H1 (cell line): ENCODE data around the gene CDADC1. TPM values are rescaled to one million over a fixed set of nuclear protein-coding genes. Genes with fewer than 3 reads are reported as not detected.

ENCODE experiments used
- BACH1 ChIP-seq: IDR thresholded peaks from 2 replicates; pipeline ENCODE4 v1.6.1; 2012; ENCODE audit warnings: low read length, improper control_type of control experiment
- BCL11A ChIP-seq, 2 experiments: IDR thresholded peaks; one replicate each; pipeline ENCODE4 v1.6.1; 2011; ENCODE audit warnings: low read depth in 2 of 2, low read length in 2 of 2, mild to moderate bottlenecking in 2 of 2
- CREB1 ChIP-seq: IDR thresholded peaks from 2 replicates; pipeline ENCODE4 v1.6.1; 2012; ENCODE audit warnings: inconsistent platforms
- CTBP2 ChIP-seq: IDR thresholded peaks from 2 replicates; pipeline ENCODE4 v1.7.0; 2011; ENCODE audit warnings: borderline replicate concordance, mild to moderate bottlenecking, moderate library complexity, mixed read lengths, low read length; ENCODE audit not compliant: insufficient read depth, insufficient read length
- MAFK ChIP-seq: IDR thresholded peaks from 2 replicates; pipeline ENCODE4 v1.6.1; 2012; ENCODE audit warnings: low read depth, mild to moderate bottlenecking, improper control_type of control experiment, low read length
- NRF1 ChIP-seq: IDR thresholded peaks from 2 replicates; pipeline ENCODE4 v1.6.1; 2011; ENCODE audit warnings: mild to moderate bottlenecking, low read depth, low read length, improper control_type of control experiment
- RNF2 ChIP-seq: fragments of 200-900, 300-1000 bp; sonication (generic); IDR thresholded peaks from 2 replicates; pipeline ENCODE4 v1.7.1; 2016; ENCODE audit warnings: borderline replicate concordance, low read depth, mild to moderate bottlenecking, antibody characterized with exemption, low read length; ENCODE audit not compliant: poor library complexity, severe bottlenecking; ENCODE audit errors: missing control alignments
- SUZ12 ChIP-seq: fragments of 200-600 bp; sonication (generic); IDR thresholded peaks from 2 replicates; pipeline ENCODE4 v1.6.1; 2012; ENCODE audit warnings: mild to moderate bottlenecking, inconsistent platforms, low read length, moderate library complexity, mixed read lengths
- polyA plus RNA-seq, 7 experiments: library from polyadenylated mRNA; depleted of rRNA in 3 of 7; stranded (reverse) in 5 of 7; unstranded in 2 of 7; fragments of >200 nt in 5 of 7; fragments of 200-250 nt in 2 of 7; gene quantifications; 1 replicate in 5 of 7; 2 replicates in 1 of 7; 4 replicates in 1 of 7; pipeline versions ENCODE4 v1.2.1 to v1.2.3, GENCODE V29; 2011 to 2013; ENCODE audit warnings: missing spikeins in 2 of 7, mixed read lengths in 2 of 7
- total RNA-seq: library from RNA; stranded (reverse); fragmentation: NEBNext Ultra II Directional; extraction: Animal tissue kit (Norgen Biotek cat#: 25700); gene quantifications from 2 replicates; pipeline ENCODE4 v1.2.1, GENCODE V29; 2021

Gene CDADC1
- total and polyA plus RNA-seq, 2 of the 8 experiments (the other 6 are each of a cell fraction or from before 2014, with no cell fraction given) = 0.98 to 2.7 TPM

- TF ChIP-seq BCL11A (IDR thresholded peaks at IDR 0.05; ENCODE audit: low read depth in 2 of 2, low read length in 2 of 2) = no peak
- no peak for TF ChIP-seq SUZ12
- no peak for TF ChIP-seq MAFK
- no peak for TF ChIP-seq NRF1
- TF ChIP-seq CREB1 = no peak
- TF ChIP-seq BACH1 = no peak
- no peak for TF ChIP-seq RNF2
- no peak for TF ChIP-seq CTBP2
These were observed 32.8 kb upstream of the CDADC1 start (continued) for GRCh38 chr13:49214917-49215376.
